GM15510 (cell line): ENCODE measurements around the gene PMIS2.

ENCODE experiments used
- POLR2A ChIP-seq: IDR thresholded peaks from 3 replicates; pipeline ENCODE4 v1.6.1; 2011; ENCODE audit warnings: borderline replicate concordance; ENCODE audit not compliant: insufficient read length; ENCODE audit errors: extremely low read depth

Gene PMIS2

GRCh38 chr19:35608251-35608650 lies 22.3 kb downstream of the PMIS2 start:
- TF ChIP-seq POLR2A = no peak

- TF ChIP-seq POLR2A = peak; percentile 57
Measured at GRCh38 chr19:35609851-35610353, 23.9 kb downstream of the PMIS2 start.

- TF ChIP-seq POLR2A = no peak
Measured at GRCh38 chr19:35612224-35612558, 26.2 kb downstream of the PMIS2 start.

GRCh38 chr19:35612559-35613321 lies 26.8 kb downstream of the PMIS2 start, which contains the start of gene HAUS5:
Gene HAUS5 (plus strand): TSS chr19:35612735. CDS start chr19:35612795, 60 bp downstream.
- peak; percentile 81 for TF ChIP-seq POLR2A

GRCh38 chr19:35613574-35613973 lies 27.6 kb downstream of the PMIS2 start:
- no peak for TF ChIP-seq POLR2A

- no peak for TF ChIP-seq POLR2A
Measured at GRCh38 chr19:35615036-35615435, 29.1 kb downstream of the PMIS2 start.

GRCh38 chr19:35618857-35619256 lies 32.9 kb downstream of the PMIS2 start:
- TF ChIP-seq POLR2A = no peak

GRCh38 chr19:35619290-35619923 lies 33.4 kb downstream of the PMIS2 start:
- no peak for TF ChIP-seq POLR2A

GRCh38 chr19:35620001-35620400 lies 34.0 kb downstream of the PMIS2 start:
- TF ChIP-seq POLR2A = no peak

- TF ChIP-seq POLR2A = no peak
Measured at GRCh38 chr19:35621708-35622107, 35.7 kb downstream of the PMIS2 start.

GRCh38 chr19:35622750-35623149 lies 36.8 kb downstream of the PMIS2 start:
- TF ChIP-seq POLR2A = no peak

- TF ChIP-seq POLR2A = no peak
Measured at GRCh38 chr19:35623327-35624010, 37.5 kb downstream of the PMIS2 start.

- TF ChIP-seq POLR2A = no peak
Measured at GRCh38 chr19:35628264-35628564, 42.2 kb downstream of the PMIS2 start.

- TF ChIP-seq POLR2A = peak; percentile 52
Measured at GRCh38 chr19:35628565-35629331, 42.8 kb downstream of the PMIS2 start, which contains the start of gene RBM42. Gene RBM42 (plus strand): TSS chr19:35629036. CDS start chr19:35629154, 118 bp downstream.

- TF ChIP-seq POLR2A = no peak
Measured at GRCh38 chr19:35629332-35629633, 43.3 kb downstream of the PMIS2 start.
